Activated CD8-positive, alpha-beta T cell treated with anti-CD3 and anti-CD28 coated beads, Interleukin-2, amount 10 ng/mL, durations not matched to agents 7 days and 5 days (primary cell): ENCODE results near the gene OR14C36. TPM values are rescaled to one million over a fixed set of nuclear protein-coding genes. Genes with fewer than 3 reads are reported as not detected.

Source experiments
- ATAC-seq: fragments of 150-1000 bp; cut with Tn5 transposase; one replicate; pipeline ENCODE4 v1.10.0; 2021; ENCODE audit warnings: moderate library complexity
- CTCF ChIA-PET: fragments of 350-600 bp; sonication (Branson Sonifier 250); formaldehyde crosslinking; loops from one replicate; lab custom pipeline; 2021; ENCODE audit warnings: antibody characterized with exemption; lab: Charles Lee
- POLR2A ChIA-PET: fragments of 350-600 bp; sonication (Branson Sonifier 250); formaldehyde crosslinking; loops from one replicate; lab custom pipeline; 2021; ENCODE audit warnings: antibody characterized with exemption; lab: Charles Lee
- DNase-seq: peaks from one replicate; pipeline ENCODE4 v3.0.0-alpha.2; 2020
- H3K27ac Mint-ChIP-seq: one replicate; pipeline ENCODE4 v1.8.0; 2021; ENCODE audit warnings: mild to moderate bottlenecking, mixed read lengths
- H3K27me3 Mint-ChIP-seq: one replicate; pipeline ENCODE4 v1.8.0; 2021; ENCODE audit warnings: low read depth, mixed read lengths
- H3K36me3 Mint-ChIP-seq: one replicate; pipeline ENCODE4 v1.8.0; 2021; ENCODE audit warnings: low read depth, mixed read lengths
- H3K4me1 Mint-ChIP-seq: one replicate; pipeline ENCODE4 v1.8.0; 2021; ENCODE audit warnings: low read depth, mixed read lengths
- H3K4me3 Mint-ChIP-seq: one replicate; pipeline ENCODE4 v1.8.0; 2021; ENCODE audit warnings: mild to moderate bottlenecking, mixed read lengths
- H3K9me3 Mint-ChIP-seq: one replicate; pipeline ENCODE4 v1.8.0; 2022; ENCODE audit warnings: mixed read lengths; ENCODE audit not compliant: insufficient read depth
- total RNA-seq, 2 experiments: library from RNA; stranded (reverse); gene quantifications; one replicate each; pipeline ENCODE4 v1.2.3, GENCODE V29; 2021

The OR14C36 gene
- total RNA-seq, 2 experiments from 2014 or later, result not detected

DNA sequence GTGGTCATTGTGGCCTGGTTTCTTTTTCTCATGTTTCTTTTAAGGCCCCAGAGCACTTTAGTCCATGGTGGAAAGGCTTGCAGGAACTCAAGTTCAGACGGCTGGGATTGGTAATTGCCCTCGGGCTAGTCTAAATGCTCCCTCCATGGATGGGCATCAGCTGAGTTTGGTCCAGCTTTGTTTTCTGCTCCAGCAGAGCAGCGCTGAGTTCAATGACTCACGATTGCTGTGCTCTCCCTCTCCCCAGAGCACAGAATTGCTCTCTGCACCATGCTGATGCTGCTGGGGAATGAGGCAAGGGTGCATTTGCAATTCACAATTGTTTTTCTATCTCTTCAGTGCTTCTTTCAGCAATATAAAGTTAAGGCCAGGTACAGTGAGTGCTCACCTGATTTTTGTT lies 25.2 kb downstream of the OR14C36 start:
- H3K27me3 Mint-ChIP-seq, result no peaks in the 10 kb centered on the region

DNA sequence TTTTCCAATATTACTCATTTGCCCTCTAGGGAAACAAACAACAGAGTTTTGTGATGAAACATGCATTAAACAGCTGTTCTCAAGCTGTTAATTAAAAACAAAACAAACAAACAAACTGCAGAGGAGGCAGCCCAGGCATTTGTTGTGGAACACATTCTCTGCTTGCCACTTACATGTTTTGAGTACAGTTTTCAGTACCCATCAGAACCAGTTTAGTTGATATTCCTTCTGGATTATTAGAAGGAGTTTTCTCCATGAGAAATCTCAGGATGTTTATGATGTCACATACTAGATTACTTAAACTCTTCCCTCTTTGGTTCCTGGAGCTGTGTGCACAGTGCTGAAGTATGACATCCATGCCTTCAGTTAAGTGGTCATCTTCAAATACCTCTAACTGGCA lies 26.9 kb downstream of the OR14C36 start, which contains the start of gene OR2T6:
TSS of gene OR2T6 (plus strand) at position 301 of the 400 bp plus-strand sequence. CDS start 11,863 bp downstream, outside the sequence.
- Mint-ChIP-seq H3K9me3 (no peaks in the 10 kb centered on the region), H3K27me3 (no peaks in the 10 kb centered on the region), H3K27ac (no peak within 1 kb of the TSS), H3K4me3 (no peak within 1 kb of the TSS), H3K4me1 (no peaks in the 10 kb centered on the region), H3K36me3 (no peaks in the 10 kb centered on the region)
- DNase-seq (no peak), ATAC-seq (no peak)
- ChIA-PET CTCF (no interaction called here), POLR2A (no interaction called here)

More for the DNA sequence above, 25.2 kb downstream of the OR14C36 start:
- ChIA-PET CTCF (no interaction called here), POLR2A (no interaction called here)
- DNase-seq (no peak), ATAC-seq (no peak)
- Mint-ChIP-seq H3K27ac (no peak overlapping the region), H3K4me1 (no peaks in the 10 kb centered on the region), H3K9me3 (no peaks in the 10 kb centered on the region), H3K36me3 (no peaks in the 10 kb centered on the region), H3K4me3 (no peak overlapping the region)

DNA sequence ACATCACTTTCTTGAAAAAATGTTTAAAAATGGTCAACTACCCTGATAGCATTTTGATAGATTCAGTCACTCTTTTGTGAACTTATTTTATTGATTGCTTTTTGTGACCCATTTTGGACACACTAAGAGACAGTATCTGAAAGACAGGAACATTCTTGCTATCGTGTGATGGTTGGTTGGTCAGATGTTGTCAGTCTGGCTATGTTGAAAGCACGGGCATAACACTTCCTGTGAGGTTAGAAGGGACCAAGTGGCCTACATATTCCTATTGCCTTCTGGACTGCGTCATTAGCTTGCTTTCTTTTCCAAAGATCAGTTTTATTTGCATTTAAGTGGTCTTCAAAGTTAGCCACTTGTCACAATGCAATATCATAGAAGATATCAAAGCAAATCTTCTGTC lies 28.3 kb downstream of the OR14C36 start:
- Mint-ChIP-seq H3K9me3 (no peaks in the 10 kb centered on the region), H3K4me1 (no peaks in the 10 kb centered on the region), H3K36me3 (no peaks in the 10 kb centered on the region), H3K4me3 (no peak overlapping the region), H3K27me3 (no peaks in the 10 kb centered on the region), H3K27ac (no peak overlapping the region)
- DNase-seq, result no peak
- ATAC-seq, result no peak
- ChIA-PET CTCF (no interaction called here), POLR2A (no interaction called here)

DNA sequence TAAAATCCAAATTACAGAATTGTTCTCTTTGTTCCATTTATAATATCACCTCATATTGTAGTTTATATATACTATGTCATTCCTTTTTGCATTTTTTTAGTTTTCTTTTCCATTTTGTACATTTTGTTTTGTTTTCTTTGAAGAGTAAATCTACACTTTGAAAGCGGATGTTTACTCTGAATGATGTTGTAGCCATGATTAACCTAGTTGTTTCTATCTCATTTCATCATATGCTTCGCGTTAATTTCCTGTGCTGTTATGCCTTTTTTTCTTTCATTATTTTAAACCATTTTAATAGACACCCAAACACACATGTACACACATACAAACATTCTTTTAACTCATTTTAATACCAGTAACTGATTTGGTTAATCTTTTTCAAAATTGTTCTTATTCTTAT lies 32.3 kb downstream of the OR14C36 start:
- no peak overlapping the region for H3K4me3 Mint-ChIP-seq
- no peaks in the 10 kb centered on the region for H3K4me1 Mint-ChIP-seq
- ATAC-seq, result no peak
- no peak for DNase-seq
- no peaks in the 10 kb centered on the region for H3K27me3 Mint-ChIP-seq
- no peaks in the 10 kb centered on the region for H3K36me3 Mint-ChIP-seq
- ChIA-PET CTCF (no interaction called here), POLR2A (no interaction called here)
- no peaks in the 10 kb centered on the region for H3K9me3 Mint-ChIP-seq
- H3K27ac Mint-ChIP-seq, result no peak overlapping the region

DNA sequence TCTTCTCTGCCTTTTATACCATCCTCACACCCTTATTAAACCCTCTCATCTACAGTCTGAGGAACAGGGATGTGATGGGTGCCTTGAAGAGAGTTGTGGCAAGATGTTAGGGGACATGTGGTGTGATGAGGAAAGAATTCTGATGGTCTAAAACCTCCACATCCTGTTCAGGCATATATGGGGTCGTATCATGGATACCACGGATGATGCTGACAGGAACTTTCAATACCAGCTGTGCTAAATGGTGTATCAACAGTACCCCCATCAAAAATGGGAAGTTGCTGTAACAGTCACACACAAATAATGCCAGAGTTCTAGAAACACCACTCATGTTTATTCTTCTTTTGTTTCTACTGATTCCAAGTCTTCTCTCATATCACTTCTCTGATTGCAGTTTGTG lies 39.9 kb downstream of the OR14C36 start:
- Mint-ChIP-seq H3K4me3 (no peak overlapping the region), H3K9me3 (no peaks in the 10 kb centered on the region), H3K27me3 (peaks cover 4% of the 10 kb centered on the region), H3K27ac (no peak overlapping the region), H3K4me1 (no peaks in the 10 kb centered on the region), H3K36me3 (no peaks in the 10 kb centered on the region)
- ATAC-seq, result no peak
- ChIA-PET POLR2A (no interaction called here), CTCF (no interaction called here)
- DNase-seq, result no peak

DNA sequence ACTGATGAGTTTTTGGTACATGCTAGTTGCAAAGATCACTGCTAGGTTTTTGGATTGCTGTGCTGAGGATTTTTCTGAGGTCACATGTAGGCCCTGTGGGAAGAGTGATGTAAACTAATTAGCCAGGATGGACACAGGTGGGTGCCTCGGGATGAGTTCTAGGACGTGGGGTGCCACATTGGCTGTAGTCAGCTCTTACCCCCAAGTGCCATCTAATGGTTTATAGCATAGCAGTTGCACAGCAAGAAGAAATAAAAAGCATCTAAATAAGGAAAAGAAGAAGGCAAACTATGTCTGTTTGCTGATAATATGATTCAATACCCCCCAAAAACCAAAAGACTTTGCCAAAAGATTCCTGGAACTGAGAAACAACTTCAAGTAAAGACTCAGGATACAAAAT lies 44.5 kb downstream of the OR14C36 start:
- no peaks in the 10 kb centered on the region for H3K4me1 Mint-ChIP-seq
- H3K4me3 Mint-ChIP-seq, result no peak overlapping the region
- no peaks in the 10 kb centered on the region for H3K9me3 Mint-ChIP-seq
- peaks cover 8% of the 10 kb centered on the region for H3K27me3 Mint-ChIP-seq
- CTCF ChIA-PET, result no interaction called here
- H3K27ac Mint-ChIP-seq, result no peak overlapping the region
- H3K36me3 Mint-ChIP-seq, result no peaks in the 10 kb centered on the region
- ATAC-seq (no peak), DNase-seq (no peak)
- POLR2A ChIA-PET, result no interaction called here

Other genes starting within 250 kb of the OR14C36 start
- gene OR2M5, start 203.6 kb upstream of the OR14C36 start, total RNA-seq, result not detected
- not detected for gene OR2M2, start 174.0 kb upstream of the OR14C36 start, total RNA-seq
- not detected for gene OR2M3, start 151.5 kb upstream of the OR14C36 start, total RNA-seq
- not detected for gene OR2M4, start 117.4 kb upstream of the OR14C36 start, total RNA-seq
- gene OR2T33, start 70.8 kb upstream of the OR14C36 start, total RNA-seq, result not detected
- not detected for gene OR2T12, start 45.4 kb upstream of the OR14C36 start, total RNA-seq
- gene OR2M7, start 24.2 kb upstream of the OR14C36 start, total RNA-seq, result not detected
- not detected for gene OR2T4, start 12.9 kb downstream of the OR14C36 start, total RNA-seq
- not detected for gene OR2T6, start 27.0 kb downstream of the OR14C36 start, total RNA-seq
- gene OR2T1, start 54.3 kb downstream of the OR14C36 start, total RNA-seq, result not detected
- not detected for gene OR2T2, start 96.9 kb downstream of the OR14C36 start, total RNA-seq
- gene OR2T3, start 124.6 kb downstream of the OR14C36 start, total RNA-seq, result not detected
- gene OR2T5, start 139.8 kb downstream of the OR14C36 start, total RNA-seq, result not detected
- not detected for gene OR2G6, start 159.3 kb downstream of the OR14C36 start, total RNA-seq
- gene OR2T29, start 214.0 kb downstream of the OR14C36 start, total RNA-seq, result not detected
- not detected for gene OR2T34, start 226.0 kb downstream of the OR14C36 start, total RNA-seq
- gene OR2T10, start 248.9 kb downstream of the OR14C36 start, total RNA-seq, result not detected